HG03196 (cell line): ENCODE data around the gene PPP3R1.

Source experiments
- ATAC-seq: cut with Tn5 transposase; IDR thresholded peaks from one replicate; pipeline ENCODE4 v1.9.1; 2021; ENCODE audit not compliant: unreplicated experiment

Gene PPP3R1

GRCh38 chr2:68157002-68157401, 95.3 kb downstream of the PPP3R1 start:
- ATAC-seq, result peak; percentile 36

- ATAC-seq, result no peak
Observed at GRCh38 chr2:68156419-68156818, 95.9 kb downstream of the PPP3R1 start.

GRCh38 chr2:68155618-68156017, 96.7 kb downstream of the PPP3R1 start:
- ATAC-seq, result no peak

GRCh38 chr2:68152681-68153347, 99.5 kb downstream of the PPP3R1 start:
- ATAC-seq, result no peak

DNA sequence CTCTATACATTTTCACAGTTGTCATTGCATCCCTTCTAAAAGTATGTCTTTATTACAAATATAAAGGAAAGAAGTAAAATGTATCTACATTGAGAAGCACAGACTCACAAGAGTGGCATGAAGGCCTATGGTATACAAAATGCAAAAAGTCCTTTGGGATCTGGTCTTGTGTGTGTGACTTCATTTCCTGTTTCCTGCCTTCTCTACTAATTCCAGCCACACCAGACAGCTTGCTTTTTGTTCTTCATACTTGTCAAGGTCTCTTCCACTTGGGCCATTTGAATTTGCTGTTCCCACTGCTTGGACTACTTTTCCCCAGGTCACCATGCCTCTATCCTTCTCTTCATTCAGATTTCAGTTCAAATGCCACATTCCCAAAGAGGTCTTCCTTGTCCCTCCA, 101.3 kb downstream of the PPP3R1 start:
- no peak for ATAC-seq

DNA sequence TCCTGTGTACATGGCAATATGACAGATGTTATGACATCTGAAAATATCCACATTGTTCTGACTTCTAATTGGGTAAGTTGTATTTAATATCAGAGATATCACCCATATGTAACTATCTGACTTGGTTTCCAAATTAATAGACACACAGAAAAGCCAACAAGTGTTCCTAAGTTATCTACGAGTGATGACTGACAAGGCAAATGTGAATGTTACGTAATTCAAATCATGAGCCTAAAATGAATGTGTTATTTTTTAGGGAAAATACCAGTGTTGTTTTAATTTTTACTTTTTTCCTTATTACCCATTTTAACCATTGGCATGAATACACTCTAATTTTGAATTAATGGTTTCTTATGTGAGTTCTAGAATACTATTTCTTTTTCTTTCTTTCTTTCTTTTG, 110.5 kb downstream of the PPP3R1 start:
- ATAC-seq, result no peak

GRCh38 chr2:68135448-68136320, 116.6 kb downstream of the PPP3R1 start:
- ATAC-seq, result no peak

- no peak for ATAC-seq
Observed at GRCh38 chr2:68134554-68134953, 117.8 kb downstream of the PPP3R1 start.

GRCh38 chr2:68134120-68134519, 118.2 kb downstream of the PPP3R1 start:
- ATAC-seq, result no peak
